IPS DF 6.9 (cell line): Measurements from ENCODE around the gene MYOD1.

ENCODE experiments used
- DNase-seq: peaks from one replicate; pipeline ENCODE4 v3.0.0-alpha.2; 2013; ENCODE audit warnings: low read depth, low spot score
- H3K27ac ChIP-seq: one replicate; pipeline ENCODE4 v1.5.1; 2013; ENCODE audit warnings: low read length, control low read depth
- H3K27me3 ChIP-seq: 2 replicates; pipeline ENCODE4 v1.6.1; 2013; ENCODE audit warnings: mild to moderate bottlenecking, low read length; ENCODE audit not compliant: control insufficient read depth, insufficient read depth
- H3K36me3 ChIP-seq: 2 replicates; pipeline ENCODE4 v1.6.1; 2013; ENCODE audit warnings: low read length; ENCODE audit not compliant: control insufficient read depth, insufficient read depth
- H3K4me1 ChIP-seq: 2 replicates; pipeline ENCODE4 v1.6.1; 2013; ENCODE audit warnings: low read length; ENCODE audit not compliant: control insufficient read depth, insufficient read depth
- H3K4me3 ChIP-seq: 2 replicates; pipeline ENCODE4 v1.5.1; 2013; ENCODE audit warnings: mild to moderate bottlenecking, low read length
- H3K9me3 ChIP-seq: 2 replicates; pipeline ENCODE4 v1.6.1; 2013; ENCODE audit warnings: low read length, inconsistent platforms; ENCODE audit not compliant: control insufficient read depth, insufficient read depth
- WGBS: extraction: QIAGEN DNeasy Blood & Tissue Kit; methylation state at CpG from one replicate; pipeline ENCODE4 v1.1.7; 2013; ENCODE audit warnings: mixed read lengths, missing lambda C conversion rate; ENCODE audit not compliant: insufficient read length, insufficient coverage; 5-methylcytosine and 5-hydroxymethylcytosine counted together

MYOD1 gene

GRCh38 chr11:17750013-17750800 lies 30.8 kb downstream of the MYOD1 start:
- Histone ChIP-seq H3K27me3 (no peaks in the 10 kb centered on the region), H3K4me1 (no peaks in the 10 kb centered on the region), H3K36me3 (no peaks in the 10 kb centered on the region), H3K4me3 (no peak overlapping the region), H3K9me3 (no peaks in the 10 kb centered on the region), H3K27ac (no peak overlapping the region)
- DNase-seq: no peak
- no CpG with 5 or more reads among the region's 13 CpGs for WGBS

GRCh38 chr11:17750801-17751165 lies 31.4 kb downstream of the MYOD1 start:
- Histone ChIP-seq H3K9me3 (no peaks in the 10 kb centered on the region), H3K36me3 (no peaks in the 10 kb centered on the region), H3K27ac (no peak overlapping the region), H3K4me3 (no peak overlapping the region), H3K4me1 (no peaks in the 10 kb centered on the region), H3K27me3 (no peaks in the 10 kb centered on the region)
- WGBS: no CpG with 5 or more reads among the region's 2 CpGs
- no peak for DNase-seq

- no peaks in the 10 kb centered on the region for H3K27me3 ChIP-seq
- H3K4me1 ChIP-seq: no peaks in the 10 kb centered on the region
- no peaks in the 10 kb centered on the region for H3K36me3 ChIP-seq
- DNase-seq: no peak
- no peaks in the 10 kb centered on the region for H3K9me3 ChIP-seq
- no peak overlapping the region for H3K27ac ChIP-seq
- WGBS: no CpG with 5 or more reads among the region's 2 CpGs
- H3K4me3 ChIP-seq: no peak overlapping the region
Measured at GRCh38 chr11:17751558-17751957, 32.2 kb downstream of the MYOD1 start.

- Histone ChIP-seq H3K4me1 (no peaks in the 10 kb centered on the region), H3K4me3 (no peak overlapping the region), H3K9me3 (no peaks in the 10 kb centered on the region), H3K27me3 (no peaks in the 10 kb centered on the region), H3K27ac (no peak overlapping the region), H3K36me3 (no peaks in the 10 kb centered on the region)
- WGBS: no CpG with 5 or more reads among the region's 7 CpGs
- no peak for DNase-seq
Measured at GRCh38 chr11:17752144-17752543, 32.8 kb downstream of the MYOD1 start.

GRCh38 chr11:17753153-17753552 lies 33.8 kb downstream of the MYOD1 start:
- DNase-seq: no peak

GRCh38 chr11:17753641-17754040 lies 34.3 kb downstream of the MYOD1 start:
- no peaks in the 10 kb centered on the region for H3K36me3 ChIP-seq
- H3K4me3 ChIP-seq: no peak overlapping the region
- WGBS: no CpG with 5 or more reads among the region's 10 CpGs
- no peaks in the 10 kb centered on the region for H3K27me3 ChIP-seq
- no peaks in the 10 kb centered on the region for H3K9me3 ChIP-seq
- no peak for DNase-seq
- no peaks in the 10 kb centered on the region for H3K4me1 ChIP-seq
- H3K27ac ChIP-seq: no peak overlapping the region

More at GRCh38 chr11:17753153-17753552, 33.8 kb downstream of the MYOD1 start:
- no peak overlapping the region for H3K27ac ChIP-seq
- no peak overlapping the region for H3K4me3 ChIP-seq
- no peaks in the 10 kb centered on the region for H3K9me3 ChIP-seq
- WGBS: no CpG with 5 or more reads among the region's 5 CpGs
- no peaks in the 10 kb centered on the region for H3K36me3 ChIP-seq
- H3K27me3 ChIP-seq: no peaks in the 10 kb centered on the region
- no peaks in the 10 kb centered on the region for H3K4me1 ChIP-seq

GRCh38 chr11:17755891-17756290 lies 36.5 kb downstream of the MYOD1 start:
- DNase-seq: no peak
- no peaks in the 10 kb centered on the region for H3K36me3 ChIP-seq
- H3K9me3 ChIP-seq: no peaks in the 10 kb centered on the region
- H3K4me1 ChIP-seq: no peaks in the 10 kb centered on the region
- no CpG with 5 or more reads among the region's 3 CpGs for WGBS
- H3K27ac ChIP-seq: no peak overlapping the region
- H3K4me3 ChIP-seq: no peak overlapping the region
- H3K27me3 ChIP-seq: no peaks in the 10 kb centered on the region

- no peak overlapping the region for H3K4me3 ChIP-seq
- no peaks in the 10 kb centered on the region for H3K4me1 ChIP-seq
- no CpG with 5 or more reads among the region's 23 CpGs for WGBS
- no peaks in the 10 kb centered on the region for H3K27me3 ChIP-seq
- H3K36me3 ChIP-seq: no peaks in the 10 kb centered on the region
- no peaks in the 10 kb centered on the region for H3K9me3 ChIP-seq
- no peak overlapping the region for H3K27ac ChIP-seq
- peak; percentile 77 for DNase-seq
Measured at GRCh38 chr11:17760102-17761029, 41.0 kb downstream of the MYOD1 start.

- no CpG with 5 or more reads among the region's 17 CpGs for WGBS
- Histone ChIP-seq H3K9me3 (no peaks in the 10 kb centered on the region), H3K36me3 (no peaks in the 10 kb centered on the region), H3K4me1 (no peaks in the 10 kb centered on the region), H3K27me3 (no peaks in the 10 kb centered on the region), H3K27ac (no peak overlapping the region), H3K4me3 (no peak overlapping the region)
- no peak for DNase-seq
Measured at GRCh38 chr11:17762309-17762974, 43.1 kb downstream of the MYOD1 start.

GRCh38 chr11:17763244-17763643 lies 43.9 kb downstream of the MYOD1 start:
- Histone ChIP-seq H3K9me3 (no peaks in the 10 kb centered on the region), H3K4me1 (no peaks in the 10 kb centered on the region), H3K27me3 (no peaks in the 10 kb centered on the region), H3K27ac (no peak overlapping the region), H3K4me3 (no peak overlapping the region), H3K36me3 (no peaks in the 10 kb centered on the region)
- DNase-seq: no peak
- no CpG with 5 or more reads among the region's 7 CpGs for WGBS
